Stimulated activated CD8-positive, alpha-beta memory T cell treated with anti-CD3 and anti-CD28 coated beads, Interleukin-7, amount 100 ng/mL, for 4 hours (primary cell): ENCODE measurements around the gene ADGRB3.

Experiments
- DNase-seq, 2 donors: peaks; one replicate each; pipeline ENCODE4 v3.0.0-alpha.2; 2020; ENCODE audit warnings: low read depth in 2 of 2

Gene ADGRB3

GRCh38 chr6:69338431-69339162 is 703.5 kb downstream of the ADGRB3 start:
- DNase-seq: no peak

GRCh38 chr6:69339163-69339550 is 704.1 kb downstream of the ADGRB3 start:
- DNase-seq: no peak

- no peak for DNase-seq
Measured at GRCh38 chr6:69340196-69340595, 705.1 kb downstream of the ADGRB3 start.

- no peak for DNase-seq
Measured at GRCh38 chr6:69343851-69344250, 708.8 kb downstream of the ADGRB3 start.

- DNase-seq: no peak
Measured at GRCh38 chr6:69349771-69350170, 714.7 kb downstream of the ADGRB3 start.

GRCh38 chr6:69362209-69362608 is 727.1 kb downstream of the ADGRB3 start:
- DNase-seq: no peak

- DNase-seq: no peak
Measured at GRCh38 chr6:69366831-69367230, 731.7 kb downstream of the ADGRB3 start.

- DNase-seq: no peak
Measured at GRCh38 chr6:69368613-69369012, 733.5 kb downstream of the ADGRB3 start.

GRCh38 chr6:69370763-69371162 is 735.7 kb downstream of the ADGRB3 start:
- no peak for DNase-seq

- DNase-seq: no peak
Measured at GRCh38 chr6:69378326-69378725, 743.2 kb downstream of the ADGRB3 start.

- no peak for DNase-seq
Measured at GRCh38 chr6:69379518-69379917, 744.4 kb downstream of the ADGRB3 start.

GRCh38 chr6:69383627-69384026 is 748.5 kb downstream of the ADGRB3 start:
- no peak for DNase-seq

GRCh38 chr6:69386426-69386825 is 751.3 kb downstream of the ADGRB3 start:
- DNase-seq: no peak

GRCh38 chr6:69390125-69390524 is 755.0 kb downstream of the ADGRB3 start:
- DNase-seq: no peak

- DNase-seq: no peak
Measured at GRCh38 chr6:69391106-69391505, 756.0 kb downstream of the ADGRB3 start.

GRCh38 chr6:69392745-69393144 is 757.7 kb downstream of the ADGRB3 start:
- DNase-seq: no peak

- no peak for DNase-seq
Measured at GRCh38 chr6:69398311-69398710, 763.2 kb downstream of the ADGRB3 start.

- DNase-seq: no peak
Measured at GRCh38 chr6:69398729-69399128, 763.6 kb downstream of the ADGRB3 start.

GRCh38 chr6:69408886-69409285 is 773.8 kb downstream of the ADGRB3 start:
- no peak for DNase-seq

- DNase-seq: no peak
Measured at GRCh38 chr6:69416776-69417175, 781.7 kb downstream of the ADGRB3 start.

- DNase-seq: no peak
Measured at GRCh38 chr6:69421269-69421668, 786.2 kb downstream of the ADGRB3 start.

- DNase-seq: no peak
Measured at GRCh38 chr6:69422020-69422419, 786.9 kb downstream of the ADGRB3 start.

- no peak for DNase-seq
Measured at GRCh38 chr6:69422475-69422874, 787.4 kb downstream of the ADGRB3 start.

GRCh38 chr6:69423785-69424184 is 788.7 kb downstream of the ADGRB3 start:
- DNase-seq: no peak
